Measurements from ENCODE around the gene AXIN2. TPM values are rescaled to one million over a fixed set of nuclear protein-coding genes. Genes with fewer than 3 reads are reported as not detected.

Gene AXIN2
- total RNA-seq, 1 donor from 2014 or later, result 0.27 TPM

DNA sequence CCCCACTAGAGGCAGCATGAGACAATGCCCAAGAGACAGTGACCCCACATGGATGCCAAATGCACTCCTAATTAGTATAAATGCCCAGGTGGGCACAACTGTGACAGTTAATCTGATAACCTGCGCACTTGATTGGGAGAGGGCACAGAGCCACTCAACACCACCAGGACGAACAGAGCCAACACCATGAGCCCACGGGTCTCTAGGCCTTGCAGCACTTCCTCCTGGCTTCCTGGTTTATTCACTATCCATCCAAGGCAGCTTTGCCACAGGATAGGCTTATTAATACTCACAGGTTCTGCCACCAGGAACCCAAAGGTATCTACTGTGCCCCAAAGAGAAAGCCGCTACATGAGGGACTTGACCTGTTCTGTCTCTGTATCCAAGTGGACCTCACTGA, 14.9 kb downstream of the AXIN2 start:
- ChIA-PET POLR2A (no interaction called here), CTCF (no interaction called here)
- intact Hi-C loops (cut with micrococcal nuclease), result no loop called here
- Mint-ChIP-seq H3K36me3 (ENCODE audit: low read depth) (no peaks in the 10 kb centered on the region), H3K9me3 (no peaks in the 10 kb centered on the region), H3K4me1 (no peaks in the 10 kb centered on the region), H3K4me3 (no peak overlapping the region), H3K27me3 (peaks cover 4% of the 10 kb centered on the region), H3K27ac (no peak overlapping the region)
- TF ChIP-seq CTCF (IDR thresholded peaks at IDR 0.05), result no peak
- ATAC-seq (ENCODE audit: low read depth), result no peak
- DNase-seq, result no peak

DNA sequence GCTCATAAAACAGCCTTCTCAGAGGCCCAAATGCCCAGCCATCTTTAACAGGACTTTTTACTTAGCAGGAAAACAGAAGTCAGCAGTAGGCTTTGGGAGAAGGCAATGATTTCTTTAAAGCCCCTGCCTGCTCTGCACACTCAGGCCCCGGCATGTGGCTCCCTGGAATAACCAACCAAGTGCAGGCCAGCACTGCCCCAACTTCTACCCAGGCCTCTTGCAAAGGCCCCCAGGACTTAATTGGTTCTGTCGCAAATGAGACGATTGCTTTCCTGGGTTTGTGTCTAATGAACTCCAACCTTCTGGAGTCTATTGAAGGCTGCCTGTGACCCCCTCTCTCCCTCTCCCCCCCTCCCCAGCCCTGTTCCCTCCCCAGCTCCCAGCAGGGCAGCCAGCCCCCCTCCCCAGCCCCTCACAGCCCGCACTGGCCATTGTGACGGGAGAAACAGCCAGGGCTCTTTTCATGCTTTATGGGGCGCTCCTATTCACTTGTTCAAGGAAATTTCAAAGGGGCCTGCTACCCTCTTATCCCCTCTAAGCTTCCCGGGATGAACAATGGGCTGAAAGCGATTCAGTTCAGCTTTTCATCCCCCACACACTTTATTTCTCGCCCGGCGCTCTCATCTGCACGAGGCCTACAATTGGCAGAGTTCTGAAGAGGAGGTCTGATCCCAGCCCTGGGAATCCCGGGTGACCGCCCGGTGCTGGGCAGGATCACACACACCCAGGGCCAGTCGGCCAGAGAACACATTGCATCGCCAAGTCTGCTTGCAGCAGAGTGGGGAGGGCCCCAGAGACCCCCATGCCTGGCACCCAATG, 15.5 kb downstream of the AXIN2 start:
- no peaks in the 10 kb centered on the region for H3K36me3 Mint-ChIP-seq (ENCODE audit: low read depth)
- H3K4me3 Mint-ChIP-seq, result no peak overlapping the region
- H3K27me3 Mint-ChIP-seq, result peaks cover 4% of the 10 kb centered on the region
- DNase-seq (no peak), ATAC-seq (ENCODE audit: low read depth) (no peak)
- intact Hi-C loops (cut with micrococcal nuclease), result no loop called here
- POLR2A ChIA-PET, result no interaction called here
- no peak for TF ChIP-seq CTCF (IDR thresholded peaks at IDR 0.05)
- H3K9me3 Mint-ChIP-seq, result no peaks in the 10 kb centered on the region
- no peak overlapping the region for H3K27ac Mint-ChIP-seq
- CTCF ChIA-PET, result no interaction called here
- H3K4me1 Mint-ChIP-seq, result no peaks in the 10 kb centered on the region

- no peaks in the 10 kb centered on the region for H3K27me3 Mint-ChIP-seq
- CTCF ChIA-PET, result no interaction called here
- no peak overlapping the region for H3K4me3 Mint-ChIP-seq
- no peak overlapping the region for H3K27ac Mint-ChIP-seq
- no peaks in the 10 kb centered on the region for H3K4me1 Mint-ChIP-seq
- POLR2A ChIA-PET, result no interaction called here
- no peak for TF ChIP-seq CTCF (IDR thresholded peaks at IDR 0.05)
- no peaks in the 10 kb centered on the region for H3K36me3 Mint-ChIP-seq (ENCODE audit: low read depth)
- intact Hi-C loops (cut with micrococcal nuclease), result no loop called here
- H3K9me3 Mint-ChIP-seq, result no peaks in the 10 kb centered on the region
- ATAC-seq (ENCODE audit: low read depth) (no peak), DNase-seq (no peak)
Measured at GRCh38 chr17:65544672-65545071, 16.8 kb downstream of the AXIN2 start.

DNA sequence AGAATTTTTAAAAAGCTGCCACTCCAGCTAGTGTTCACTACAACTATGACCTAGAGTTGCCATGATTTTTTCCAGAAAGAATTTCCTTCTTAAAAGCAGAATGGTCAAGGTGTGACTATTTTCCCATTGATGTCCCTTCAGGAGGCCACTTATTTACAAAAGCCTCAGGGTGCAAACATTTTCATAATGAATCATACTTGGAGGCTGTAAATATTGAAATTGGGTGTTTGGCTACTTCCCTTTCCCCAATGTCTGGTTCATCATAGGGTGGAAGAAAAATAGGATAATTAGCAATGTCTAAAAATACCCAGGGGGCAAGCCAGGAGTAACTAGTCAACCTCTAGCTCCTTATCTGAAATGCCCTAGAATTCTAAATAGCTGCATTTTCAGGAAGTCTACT, 18.8 kb downstream of the AXIN2 start:
- Mint-ChIP-seq H3K27me3 (no peaks in the 10 kb centered on the region), H3K27ac (no peak overlapping the region), H3K4me3 (no peak overlapping the region), H3K36me3 (ENCODE audit: low read depth) (no peaks in the 10 kb centered on the region), H3K4me1 (no peaks in the 10 kb centered on the region), H3K9me3 (no peaks in the 10 kb centered on the region)
- no peak for TF ChIP-seq CTCF (IDR thresholded peaks at IDR 0.05)
- no peak for ATAC-seq (ENCODE audit: low read depth)
- intact Hi-C loops (cut with micrococcal nuclease), result no loop called here
- POLR2A ChIA-PET, result no interaction called here
- no peak for DNase-seq
- CTCF ChIA-PET, result no interaction called here

DNA sequence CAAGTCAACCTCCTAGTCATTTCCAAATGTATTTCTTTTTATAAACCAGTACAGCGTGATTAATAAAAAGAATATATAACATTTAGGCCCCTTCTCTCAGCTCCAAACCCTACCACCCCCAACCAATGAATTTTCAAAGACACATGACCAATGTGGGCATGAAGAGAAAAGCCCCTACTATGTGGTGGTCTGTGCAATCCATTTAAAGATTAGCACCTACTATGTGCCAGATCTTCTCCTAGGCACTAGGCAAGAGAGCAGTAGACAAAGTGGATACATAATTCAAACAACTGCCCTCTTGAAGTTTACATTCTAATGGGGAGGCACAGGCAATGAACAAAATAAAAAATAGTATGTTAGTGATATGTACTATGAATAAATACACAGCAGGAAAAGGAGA, 19.4 kb downstream of the AXIN2 start:
- CTCF ChIA-PET, result no interaction called here
- ATAC-seq (ENCODE audit: low read depth), result no peak

More for the DNA sequence above, 19.4 kb downstream of the AXIN2 start:
- no peaks in the 10 kb centered on the region for H3K36me3 Mint-ChIP-seq (ENCODE audit: low read depth)
- POLR2A ChIA-PET, result no interaction called here
- H3K4me1 Mint-ChIP-seq, result no peaks in the 10 kb centered on the region
- H3K9me3 Mint-ChIP-seq, result no peaks in the 10 kb centered on the region
- no peaks in the 10 kb centered on the region for H3K27me3 Mint-ChIP-seq
- no peak for DNase-seq
- intact Hi-C loops (cut with micrococcal nuclease), result no loop called here
- no peak overlapping the region for H3K4me3 Mint-ChIP-seq
- no peak overlapping the region for H3K27ac Mint-ChIP-seq
- no peak for TF ChIP-seq CTCF (IDR thresholded peaks at IDR 0.05)
